ENCODE data around the gene S100B. TPM values are rescaled to one million over a fixed set of nuclear protein-coding genes. Genes with fewer than 3 reads are reported as not detected.
A peak's percentile ranks its signal among the peaks of the same experiment; 100 is the strongest.

S100B gene
- total and polyA plus RNA-seq, 7 donors = 14.3 to 126 (median 28.5) TPM

DNA sequence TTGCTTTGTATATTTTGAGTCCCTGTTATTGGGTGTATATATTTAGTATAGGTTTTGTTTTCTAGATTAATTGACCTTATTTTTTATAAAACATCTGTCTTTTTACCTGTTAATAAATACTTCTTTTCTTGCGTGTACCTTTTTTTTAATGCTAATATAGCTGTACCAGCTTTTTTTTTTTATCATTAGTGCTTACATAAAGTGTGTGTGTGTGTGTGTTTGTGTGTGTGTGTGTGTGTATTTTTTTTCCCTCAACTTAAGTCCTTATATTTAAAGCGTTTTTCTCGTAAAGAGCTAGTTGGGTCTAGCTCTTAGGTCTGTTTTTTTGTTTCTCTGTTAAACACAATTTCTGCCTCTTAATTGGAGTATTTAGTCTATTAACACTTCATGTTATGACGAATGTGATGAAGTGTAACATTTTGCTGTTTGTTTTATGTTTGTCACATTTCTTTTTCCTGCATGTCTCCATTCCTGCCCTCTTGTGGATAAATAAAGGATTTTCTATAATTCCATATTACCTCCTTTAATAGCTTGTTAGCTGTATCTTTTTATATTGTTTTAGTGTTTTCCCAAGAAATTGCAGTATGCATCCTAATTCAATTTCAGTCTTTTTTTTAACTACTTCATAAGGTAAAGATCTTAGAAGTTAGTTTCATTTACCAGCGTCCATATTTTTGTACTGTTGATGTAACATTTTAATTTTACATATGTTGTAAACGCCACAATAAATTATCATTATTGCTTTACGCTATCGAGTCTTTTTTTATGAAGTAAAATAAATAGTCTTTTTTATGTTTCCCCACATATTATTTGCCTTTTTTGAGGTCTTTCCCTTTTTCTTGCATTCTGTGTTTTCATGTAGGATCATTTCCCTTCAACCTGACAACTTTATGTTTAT is 34.9 kb upstream of the S100B start:
- TF ChIP-seq POLR2AphosphoS5 (IDR thresholded peaks at IDR 0.05) = no peak
- peak in 2 of 4 experiments; percentile 24 to 35 for TF ChIP-seq CTCF (IDR thresholded peaks at IDR 0.05)
- Histone ChIP-seq H3K36me3 (peaks cover 0 to 43% (median 16%) of the 10 kb centered on the region in 4 donors), H3K4me1 (peaks cover 0 to 54% (median 40%) of the 10 kb centered on the region in 4 donors), H3K27ac (no peak overlapping the region), H3K4me3 (no peak overlapping the region), H3K9me3 (no peaks in the 10 kb centered on the region), H3K27me3 (no peaks in the 10 kb centered on the region)
- DNase-seq = no peak
- WGBS, 2 donors = 82 to 84% methylated on average over 8 of the region's 8 CpGs
- intact Hi-C loops (cut with DNase I) = no loop called here

DNA sequence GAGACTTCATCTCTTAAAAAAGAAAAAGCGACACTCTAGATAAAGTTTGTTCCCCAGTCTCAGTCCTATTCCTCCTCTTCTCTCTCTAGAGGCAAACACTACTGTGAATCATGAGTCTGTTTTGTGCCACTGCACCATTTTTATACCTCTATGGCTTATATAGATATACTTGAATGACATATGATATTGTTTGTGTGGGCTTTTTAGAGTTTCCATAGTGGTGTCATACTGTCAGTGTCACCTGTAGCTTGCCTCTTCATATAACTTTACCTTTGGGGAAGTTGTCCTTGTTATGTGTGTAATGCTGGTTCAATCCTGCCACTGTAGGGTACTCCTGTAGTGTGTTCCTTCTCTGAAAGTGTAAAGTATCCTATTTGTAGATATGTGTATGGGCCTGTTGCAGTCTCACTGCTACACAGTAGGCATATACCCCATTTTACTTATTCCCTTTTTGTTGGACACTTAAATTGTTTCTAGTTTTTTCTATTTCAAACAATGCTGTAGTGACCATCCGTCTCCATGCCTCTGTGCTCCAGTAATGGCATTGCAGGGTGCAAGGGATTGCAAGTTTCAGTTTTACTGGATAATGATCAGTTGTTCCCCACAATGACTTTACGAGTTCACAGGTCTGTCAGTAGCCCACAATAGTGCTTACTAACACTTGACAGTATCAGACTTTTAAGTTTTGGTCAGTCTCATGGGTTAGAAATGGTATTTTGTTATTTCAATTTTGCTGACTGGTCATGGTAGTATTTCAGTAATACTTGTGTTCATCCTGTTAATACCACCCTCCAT is 33.3 kb upstream of the S100B start:
- Histone ChIP-seq H3K4me1 (peaks cover 0 to 59% (median 43%) of the 10 kb centered on the region in 4 donors), H3K27me3 (no peaks in the 10 kb centered on the region), H3K36me3 (peaks cover 0 to 27% (median 6%) of the 10 kb centered on the region in 4 donors), H3K27ac (peak overlapping the region in 2 of 4 donors; percentile 18 to 98), H3K9me3 (no peaks in the 10 kb centered on the region), H3K4me3 (peak overlapping the region in 1 of 4 donors; percentile 8)
- 50 to 71% methylated on average over 3 of the region's 3 CpGs for WGBS, 2 donors
- intact Hi-C loops (cut with DNase I) = no loop called here
- no peak for DNase-seq
- TF ChIP-seq POLR2AphosphoS5 (IDR thresholded peaks at IDR 0.05) (no peak), CTCF (IDR thresholded peaks at IDR 0.05) (no peak), EP300 (IDR thresholded peaks at IDR 0.05) (no peak), POLR2A (IDR thresholded peaks at IDR 0.05) (no peak)

GRCh38 chr21:46636550-46637285 is 31.8 kb upstream of the S100B start:
- 62 to 74% methylated on average over 7 of the region's 7 CpGs for WGBS, 2 donors
- Histone ChIP-seq H3K9me3 (no peaks in the 10 kb centered on the region), H3K4me3 (peak overlapping the region; percentile 72 to 92 (median 90)), H3K4me1 (peaks cover 0 to 54% (median 42%) of the 10 kb centered on the region in 4 donors), H3K27ac (peak overlapping the region in 3 of 4 donors; percentile 91 to 98 (median 97)), H3K27me3 (no peaks in the 10 kb centered on the region), H3K36me3 (peaks cover 0 to 13% (median 6%) of the 10 kb centered on the region in 4 donors)
- no peak for DNase-seq
- no peak for TF ChIP-seq CTCF (IDR thresholded peaks at IDR 0.05)
- no peak for TF ChIP-seq POLR2AphosphoS5 (IDR thresholded peaks at IDR 0.05)
- TF ChIP-seq EP300 (IDR thresholded peaks at IDR 0.05) = no peak
- no peak for TF ChIP-seq POLR2A (IDR thresholded peaks at IDR 0.05)
- intact Hi-C loops (cut with DNase I) = no loop called here

DNA sequence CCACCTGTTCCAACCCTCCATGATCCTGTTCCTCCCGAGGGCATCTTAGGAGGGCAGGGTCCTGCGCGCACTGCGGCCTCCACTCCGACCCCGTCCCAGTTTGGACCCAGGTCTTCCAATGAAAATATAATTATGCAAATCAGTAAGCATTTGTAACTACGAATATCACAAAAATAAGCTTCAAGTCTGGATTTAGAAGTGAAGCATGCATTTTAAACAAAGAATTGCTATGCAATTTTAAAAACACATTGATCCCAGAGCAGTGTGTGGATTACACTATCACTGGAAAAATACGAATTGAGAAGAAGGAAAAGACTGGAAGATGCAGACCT is 31.3 kb upstream of the S100B start:
- peaks cover 0 to 7% (median under 1%) of the 10 kb centered on the region in 4 donors for H3K36me3 ChIP-seq
- TF ChIP-seq EP300 (IDR thresholded peaks at IDR 0.05) = no peak
- TF ChIP-seq CTCF (IDR thresholded peaks at IDR 0.05) = no peak
- TF ChIP-seq POLR2AphosphoS5 (IDR thresholded peaks at IDR 0.05) = no peak
- TF ChIP-seq POLR2A (IDR thresholded peaks at IDR 0.05) = no peak
- DNase-seq = no peak
- H3K4me3 ChIP-seq = peak overlapping the region; percentile 72 to 92 (median 90)
- peak overlapping the region; percentile 91 to 98 (median 94) for H3K27ac ChIP-seq
- intact Hi-C loops (cut with DNase I) = no loop called here
- 3 to 14% methylated on average over 8 of the region's 8 CpGs for WGBS, 2 donors
- peaks cover 0 to 50% (median 39%) of the 10 kb centered on the region in 4 donors for H3K4me1 ChIP-seq
- no peaks in the 10 kb centered on the region for H3K27me3 ChIP-seq
- no peaks in the 10 kb centered on the region for H3K9me3 ChIP-seq
